ENCODE measurements around the gene RSPH10B.
"Not testable (repeated sequence)": the region's sequence is repeated elsewhere in the genome, so short reads cannot be mapped to it uniquely, and the experiment has no call there.

GRCh38 chr7:5888021-5888420 lies 82.5 kb downstream of the RSPH10B start:
- TF ChIP-seq CTCF (IDR thresholded peaks at IDR 0.05 in 2 of 3, conservative IDR thresholded peaks at IDR 0.05 in 1 of 3; ENCODE audit: control insufficient read depth in 2 of 3, extremely low read depth in 1 of 3, insufficient read depth in 1 of 3, low read depth in 3 of 3, low read length in 3 of 3); IKZF1 (conservative IDR thresholded peaks at IDR 0.05); JUND (IDR thresholded peaks at IDR 0.05; ENCODE audit: low read depth, low read length); CHD2 (IDR thresholded peaks at IDR 0.05; ENCODE audit: borderline replicate concordance, low read depth, low read length); TARDBP (IDR thresholded peaks at IDR 0.05; ENCODE audit: borderline replicate concordance); POLR2A (IDR thresholded peaks at IDR 0.05; ENCODE audit: low read depth, low read length); GATAD2B (conservative IDR thresholded peaks at IDR 0.05; ENCODE audit: low read depth); TCF12 (IDR thresholded peaks at IDR 0.05; ENCODE audit: low read depth, low read length); SUPT20H (IDR thresholded peaks at IDR 0.05; ENCODE audit: borderline replicate concordance, control insufficient read depth, low read depth, low read length): not testable (repeated sequence)

All from GM12878 (cell line).